Ovary (tissue), 9 donors: ENCODE measurements around the gene SPTA1. TPM values are rescaled to one million over a fixed set of nuclear protein-coding genes. Genes with fewer than 3 reads are reported as not detected.

Source experiments
- DNase-seq, 5 donors: peaks; one replicate each; pipeline ENCODE4 v3.0.0-alpha.2; 2019 to 2020
- H3K27ac ChIP-seq, 2 donors: fragments of 200-600 bp; one replicate each; pipeline versions ENCODE4 v1.5.1 to v1.8.0; 2019 to 2022
- H3K27me3 ChIP-seq: fragments of 200-600 bp; one replicate; pipeline ENCODE4 v1.8.0; 2022
- H3K36me3 ChIP-seq: fragments of 200-600 bp; sonication (generic); one replicate; pipeline ENCODE4 v1.5.1; 2019
- H3K4me1 ChIP-seq: one replicate; pipeline ENCODE4 v1.8.1; 2013; ENCODE audit warnings: mild to moderate bottlenecking, moderate library complexity; ENCODE audit not compliant: insufficient read depth
- H3K4me3 ChIP-seq: fragments of 200-600 bp; sonication (generic); one replicate; pipeline ENCODE4 v1.5.1; 2017
- H3K9me3 ChIP-seq, 2 donors: fragments of 200-600 bp in 1 of 2; sonication (generic) in 1 of 2; one replicate each; pipeline versions ENCODE4 v1.5.1 to v1.8.1; 2013 to 2019; ENCODE audit warnings: mild to moderate bottlenecking in 1 of 2, moderate library complexity in 1 of 2
- EP300 ChIP-seq: sonication (generic); formaldehyde crosslinking; IDR thresholded peaks from one replicate; pipeline ENCODE4 v1.6.1; 2017; ENCODE audit warnings: antibody characterized with exemption
- POLR2A ChIP-seq: fragments of 450-650 bp; IDR thresholded peaks from one replicate; pipeline ENCODE4 v1.6.1; 2017; ENCODE audit warnings: antibody characterized with exemption, mild to moderate bottlenecking, moderate library complexity
- WGBS, 3 donors: extraction: QIAGEN DNeasy Blood & Tissue Kit in 1 of 3; methylation state at CpG; one replicate each; pipeline versions ENCODE4 v1.1.5 to v1.1.7; 2013 to 2017; 5-methylcytosine and 5-hydroxymethylcytosine counted together
- intact Hi-C, 4 donors: fragments of 100-400 bp; cut with DNase I; formaldehyde crosslinking; loops; one replicate each; pipeline versions ENCODE4 v1.11.0 to v1.15.1; 2022 to 2023
- polyA plus RNA-seq, 2 donors: library from polyadenylated mRNA; stranded (reverse); fragments of 200-250 nt in 1 of 2; fragments of 350-450 nt in 1 of 2; fragmentation: Illumina TruSeq in 1 of 2; extraction: RNeasy Lipid Tissue Mini Kit (QIAGEN cat#74804) in 1 of 2; gene quantifications; one replicate each; pipeline ENCODE4 v1.2.3, GENCODE V29; 2013 to 2014
- total RNA-seq, 7 donors: library from RNA; depleted of rRNA in 2 of 7; stranded (reverse); fragments of >200 nt in 2 of 7; fragmentation: NEBNext Ultra II Directional in 3 of 7; extraction: Animal tissue kit (Norgen Biotek cat#: 25700) in 3 of 7; gene quantifications; one replicate each; pipeline versions ENCODE4 v1.1.0 to v1.2.4, GENCODE V29; 2016 to 2023
- TF ChIP-seq, protein P1 (sequence below), 3 donors: fragments of 450-650 bp in 2 of 3; fragments of 200-600 bp in 1 of 3; IDR thresholded peaks; one replicate each; pipeline versions ENCODE4 v1.5.1 to v1.8.0; 2016 to 2022; ENCODE audit warnings: antibody characterized with exemption in 3 of 3, mild to moderate bottlenecking in 1 of 3
- donor health status: DM: no; HTN: no; CAD: no; lungs with moderate emphysema.
- donor health status: DM: no; HTN: no; CAD: no.
- donor health status: Bipolar disorder and iron deficiency.
- donor health status: DM: yes; HTN: yes; CAD: no.
- donor health status: DM: no; HTN: no; CAD: no.
- donor health status: DM: yes; HTN: yes; CAD: no.

SPTA1 gene
- total and polyA plus RNA-seq, 9 donors: 0.07 to 1.8 (median 0.17) TPM; not detected in 2

DNA sequence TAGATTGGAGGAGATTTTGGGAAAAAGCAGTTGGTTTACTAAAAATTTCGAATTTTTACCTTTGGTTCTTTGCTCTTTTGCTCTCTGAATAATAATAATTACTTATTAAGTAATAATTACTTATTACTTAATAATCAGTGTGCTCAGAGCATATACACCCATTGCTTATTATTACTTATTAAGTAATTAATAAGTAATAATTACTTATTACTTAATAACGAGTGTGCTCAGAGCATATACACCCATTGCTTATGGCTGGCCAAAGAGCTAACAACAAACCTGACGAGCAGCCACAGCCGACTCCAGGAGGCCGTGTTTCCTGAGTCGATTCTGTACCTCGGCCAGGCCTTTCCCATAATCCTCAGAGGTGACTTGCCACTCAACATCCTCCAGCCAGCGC lies 20.5 kb downstream of the SPTA1 start:
- no peaks in the 10 kb centered on the region for H3K36me3 ChIP-seq
- 88 to 91% (median 90%) methylated on average over 8 of the region's 8 CpGs for WGBS, 3 donors
- no peaks in the 10 kb centered on the region for H3K9me3 ChIP-seq
- TF ChIP-seq POLR2A (no peak), EP300 (no peak)
- TF ChIP-seq, protein P1, sequence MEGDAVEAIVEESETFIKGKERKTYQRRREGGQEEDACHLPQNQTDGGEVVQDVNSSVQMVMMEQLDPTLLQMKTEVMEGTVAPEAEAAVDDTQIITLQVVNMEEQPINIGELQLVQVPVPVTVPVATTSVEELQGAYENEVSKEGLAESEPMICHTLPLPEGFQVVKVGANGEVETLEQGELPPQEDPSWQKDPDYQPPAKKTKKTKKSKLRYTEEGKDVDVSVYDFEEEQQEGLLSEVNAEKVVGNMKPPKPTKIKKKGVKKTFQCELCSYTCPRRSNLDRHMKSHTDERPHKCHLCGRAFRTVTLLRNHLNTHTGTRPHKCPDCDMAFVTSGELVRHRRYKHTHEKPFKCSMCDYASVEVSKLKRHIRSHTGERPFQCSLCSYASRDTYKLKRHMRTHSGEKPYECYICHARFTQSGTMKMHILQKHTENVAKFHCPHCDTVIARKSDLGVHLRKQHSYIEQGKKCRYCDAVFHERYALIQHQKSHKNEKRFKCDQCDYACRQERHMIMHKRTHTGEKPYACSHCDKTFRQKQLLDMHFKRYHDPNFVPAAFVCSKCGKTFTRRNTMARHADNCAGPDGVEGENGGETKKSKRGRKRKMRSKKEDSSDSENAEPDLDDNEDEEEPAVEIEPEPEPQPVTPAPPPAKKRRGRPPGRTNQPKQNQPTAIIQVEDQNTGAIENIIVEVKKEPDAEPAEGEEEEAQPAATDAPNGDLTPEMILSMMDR (IDR thresholded peaks at IDR 0.05): no peak
- H3K27ac ChIP-seq: no peak overlapping the region
- H3K27me3 ChIP-seq: no peaks in the 10 kb centered on the region
- no peak overlapping the region for H3K4me3 ChIP-seq
- no peak for DNase-seq
- intact Hi-C loops: no loop called here
- no peaks in the 10 kb centered on the region for H3K4me1 ChIP-seq

DNA sequence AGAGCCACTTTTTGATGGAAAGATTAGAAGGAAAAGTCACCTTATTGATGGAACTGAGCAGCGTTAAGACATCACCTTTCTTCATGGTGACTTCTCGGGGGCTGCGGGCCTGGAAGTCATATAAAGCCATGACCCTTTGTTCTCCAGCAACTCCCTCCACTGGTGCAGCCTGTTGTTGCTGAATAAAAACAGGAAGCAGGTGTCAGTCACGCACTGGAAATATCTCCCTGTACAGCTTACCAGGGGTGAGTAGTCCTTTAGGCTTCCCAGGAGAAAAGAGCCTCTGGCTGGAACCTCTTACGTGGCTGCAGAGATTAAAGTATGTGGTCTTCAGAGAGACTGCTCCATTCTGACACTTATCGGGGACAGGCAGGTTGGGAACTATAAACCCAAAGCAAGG lies 31.9 kb downstream of the SPTA1 start:
- Histone ChIP-seq H3K27me3 (no peaks in the 10 kb centered on the region), H3K9me3 (no peaks in the 10 kb centered on the region), H3K4me1 (no peaks in the 10 kb centered on the region), H3K27ac (no peak overlapping the region), H3K4me3 (no peak overlapping the region), H3K36me3 (no peaks in the 10 kb centered on the region)
- no peak for DNase-seq
- 75 to 83% (median 76%) methylated on average over 6 of the region's 6 CpGs for WGBS, 3 donors
- intact Hi-C loops: no loop called here
- TF ChIP-seq EP300 (no peak), POLR2A (no peak)
- TF ChIP-seq, protein P1 (IDR thresholded peaks at IDR 0.05): no peak

DNA sequence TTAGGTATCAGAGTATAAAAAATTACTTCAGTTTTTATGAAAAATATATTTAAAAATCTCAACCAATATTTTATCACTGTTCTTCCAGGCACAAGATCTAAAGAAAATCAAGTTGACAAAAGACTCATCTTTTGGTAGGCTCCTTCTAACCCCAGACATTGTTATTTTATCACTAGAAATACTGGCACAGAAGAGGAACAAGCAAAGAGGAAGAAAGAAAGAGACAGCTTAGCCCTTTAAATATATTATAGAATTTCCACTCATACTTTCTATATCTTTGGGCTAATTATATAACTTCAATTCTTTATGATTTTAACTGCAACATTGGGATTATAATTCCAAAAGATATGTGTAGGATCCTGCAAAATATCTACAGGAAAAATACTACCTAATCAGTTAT lies 32.4 kb downstream of the SPTA1 start:
- TF ChIP-seq, protein P1 (IDR thresholded peaks at IDR 0.05): no peak
- no peak for TF ChIP-seq EP300
- TF ChIP-seq POLR2A: no peak
- H3K9me3 ChIP-seq: no peaks in the 10 kb centered on the region
- no peaks in the 10 kb centered on the region for H3K4me1 ChIP-seq
- no peak overlapping the region for H3K4me3 ChIP-seq
- H3K27ac ChIP-seq: no peak overlapping the region
- no peaks in the 10 kb centered on the region for H3K27me3 ChIP-seq
- DNase-seq: no peak
- no peaks in the 10 kb centered on the region for H3K36me3 ChIP-seq
- intact Hi-C loops: no loop called here

DNA sequence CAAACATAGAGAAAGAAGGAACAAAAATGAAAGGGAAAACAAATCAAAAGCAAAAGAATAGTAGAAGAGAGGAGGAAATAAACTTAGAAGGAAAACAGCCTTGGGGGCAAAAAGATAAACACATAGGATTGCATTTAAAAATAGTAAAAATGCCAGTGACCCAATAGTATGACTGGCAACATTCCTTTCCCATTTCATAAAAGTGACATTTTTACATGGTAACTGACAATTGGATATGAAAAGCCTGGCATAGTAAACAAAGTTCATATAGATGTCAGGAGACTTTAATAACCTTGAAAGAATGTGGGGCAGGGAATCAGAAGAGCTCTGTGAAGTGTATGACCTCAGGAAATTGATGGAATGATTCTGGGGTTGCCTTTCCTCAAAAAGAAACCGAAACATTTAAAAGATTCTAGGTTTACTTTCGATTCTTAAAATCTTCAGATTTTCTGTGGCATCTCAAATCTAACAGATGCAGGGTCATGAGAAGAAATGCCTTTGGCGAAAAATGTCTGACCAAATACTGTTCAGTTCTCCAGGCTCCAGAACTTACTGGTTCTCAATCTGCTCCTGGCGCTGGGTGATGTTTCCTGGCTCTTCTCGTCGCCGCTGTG lies 33.7 kb downstream of the SPTA1 start:
- intact Hi-C loops: no loop called here
- DNase-seq: no peak
- TF ChIP-seq POLR2A (no peak), EP300 (no peak)
- TF ChIP-seq, protein P1 (IDR thresholded peaks at IDR 0.05): no peak
- H3K27me3 ChIP-seq: no peaks in the 10 kb centered on the region
- H3K4me3 ChIP-seq: no peak overlapping the region
- H3K36me3 ChIP-seq: no peaks in the 10 kb centered on the region
- 88 to 91% (median 90%) methylated on average over 7 of the region's 7 CpGs for WGBS, 3 donors
- no peaks in the 10 kb centered on the region for H3K4me1 ChIP-seq
- H3K27ac ChIP-seq: no peak overlapping the region
- no peaks in the 10 kb centered on the region for H3K9me3 ChIP-seq
